ENCODE measurements around the gene FRYL. TPM values are rescaled to one million over a fixed set of nuclear protein-coding genes. Genes with fewer than 3 reads are reported as not detected.

Gene FRYL
- polyA plus RNA-seq, 3 donors: 10.8 to 15.8 (median 14.4) TPM

DNA sequence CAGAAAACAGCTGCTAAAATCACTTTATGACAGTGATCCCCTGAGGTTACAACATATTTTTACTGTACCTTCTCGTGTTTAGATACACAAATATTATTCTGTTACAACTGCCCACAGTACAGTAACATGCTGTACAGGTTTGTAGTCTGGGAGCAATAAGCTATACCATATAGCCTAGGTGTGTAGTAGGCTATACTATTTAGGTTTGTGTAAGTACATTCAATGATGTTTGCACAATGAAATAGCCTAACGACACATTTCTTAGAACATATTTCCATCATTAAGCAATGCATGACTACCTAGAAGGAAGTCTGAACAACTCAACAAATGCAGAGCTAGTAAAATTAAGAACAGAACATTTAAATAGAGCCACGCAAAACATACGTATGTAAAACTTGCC is 177.3 kb downstream of the FRYL start:
- H3K4me3 ChIP-seq (replicated peaks in 1 of 3; ENCODE audit: low read depth in 2 of 3, low read length in 3 of 3): no peak overlapping the region
- no peak overlapping the region for H3K9ac ChIP-seq (ENCODE audit: insufficient read depth, low read length, poor library complexity, severe bottlenecking)
- TF ChIP-seq, protein P1, sequence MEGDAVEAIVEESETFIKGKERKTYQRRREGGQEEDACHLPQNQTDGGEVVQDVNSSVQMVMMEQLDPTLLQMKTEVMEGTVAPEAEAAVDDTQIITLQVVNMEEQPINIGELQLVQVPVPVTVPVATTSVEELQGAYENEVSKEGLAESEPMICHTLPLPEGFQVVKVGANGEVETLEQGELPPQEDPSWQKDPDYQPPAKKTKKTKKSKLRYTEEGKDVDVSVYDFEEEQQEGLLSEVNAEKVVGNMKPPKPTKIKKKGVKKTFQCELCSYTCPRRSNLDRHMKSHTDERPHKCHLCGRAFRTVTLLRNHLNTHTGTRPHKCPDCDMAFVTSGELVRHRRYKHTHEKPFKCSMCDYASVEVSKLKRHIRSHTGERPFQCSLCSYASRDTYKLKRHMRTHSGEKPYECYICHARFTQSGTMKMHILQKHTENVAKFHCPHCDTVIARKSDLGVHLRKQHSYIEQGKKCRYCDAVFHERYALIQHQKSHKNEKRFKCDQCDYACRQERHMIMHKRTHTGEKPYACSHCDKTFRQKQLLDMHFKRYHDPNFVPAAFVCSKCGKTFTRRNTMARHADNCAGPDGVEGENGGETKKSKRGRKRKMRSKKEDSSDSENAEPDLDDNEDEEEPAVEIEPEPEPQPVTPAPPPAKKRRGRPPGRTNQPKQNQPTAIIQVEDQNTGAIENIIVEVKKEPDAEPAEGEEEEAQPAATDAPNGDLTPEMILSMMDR (IDR thresholded peaks at IDR 0.05): no peak
- no peaks in the 10 kb centered on the region for H3K79me2 ChIP-seq (ENCODE audit: insufficient read depth, low read length)
- Mint-ChIP-seq H3K4me1 (no peaks in the 10 kb centered on the region), H3K27me3 (ENCODE audit: low read depth in 3 of 3) (no peaks in the 10 kb centered on the region), H3K9me3 (no peaks in the 10 kb centered on the region), H3K36me3 (peaks cover 54 to 65% of the 10 kb centered on the region in 2 donors), H3K27ac (no peak overlapping the region), H3K4me3 (no peak overlapping the region)
- peaks cover 49 to 88% of the 10 kb centered on the region in 2 donors for H3K36me3 ChIP-seq (replicated peaks in 1 of 2; ENCODE audit: control insufficient read depth in 1 of 2, insufficient read depth in 2 of 2, low read length in 2 of 2)
- no peak overlapping the region for H2AFZ ChIP-seq (ENCODE audit: insufficient read depth, low read depth, low read length, poor library complexity, severe bottlenecking)
- DNase-seq: no peak
- no peaks in the 10 kb centered on the region for H3K4me1 ChIP-seq (ENCODE audit: control insufficient read depth in 1 of 2, insufficient read depth in 2 of 2, low read length in 2 of 2)
- H4K20me1 ChIP-seq (ENCODE audit: insufficient read depth, low read length): no peaks in the 10 kb centered on the region
- no peak overlapping the region for H3K27ac ChIP-seq (ENCODE audit: low read depth in 1 of 2, low read length in 2 of 2)
- no peaks in the 10 kb centered on the region for H3K9me3 ChIP-seq (replicated peaks in 1 of 2; ENCODE audit: control insufficient read depth in 1 of 2, insufficient read depth in 1 of 2, low read length in 2 of 2)
- WGBS (ENCODE audit: insufficient coverage): no CpG with 5 or more reads among the region's 4 CpGs
- intact Hi-C loops (cut with micrococcal nuclease): no loop called here
- H3K27me3 ChIP-seq (ENCODE audit: control insufficient read depth in 2 of 2, insufficient read depth in 2 of 2, low read length in 2 of 2): no peaks in the 10 kb centered on the region
- H3K4me2 ChIP-seq (replicated peaks; ENCODE audit: extremely low read depth, low read length, poor library complexity, severe bottlenecking): no peak overlapping the region

DNA sequence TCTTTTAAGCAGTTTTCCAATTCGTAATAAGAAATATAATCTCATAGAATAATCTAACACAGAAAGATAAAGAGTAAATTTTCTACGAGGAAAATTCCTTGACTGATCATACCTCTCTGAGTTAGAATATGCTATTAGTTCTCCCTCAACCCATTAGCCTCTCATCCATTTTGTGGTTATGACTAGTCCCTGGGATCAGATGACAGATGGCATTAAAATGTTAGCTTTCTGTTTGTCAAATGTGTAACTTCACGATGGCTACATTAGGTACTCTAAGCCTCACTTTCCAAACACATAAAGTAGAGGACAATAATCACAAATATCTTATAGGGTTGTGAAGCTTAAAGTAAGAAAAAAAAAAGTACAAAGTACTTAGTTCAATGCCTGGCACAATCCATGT is 177.9 kb downstream of the FRYL start:
- WGBS (ENCODE audit: insufficient coverage): no CpG with 5 or more reads among the region's 3 CpGs
- intact Hi-C loops (cut with micrococcal nuclease): no loop called here

More for the DNA sequence above, 177.9 kb downstream of the FRYL start:
- Histone ChIP-seq H3K36me3 (replicated peaks in 1 of 2; ENCODE audit: control insufficient read depth in 1 of 2, insufficient read depth in 2 of 2, low read length in 2 of 2) (peaks cover 49 to 86% of the 10 kb centered on the region in 2 donors), H3K79me2 (ENCODE audit: insufficient read depth, low read length) (no peaks in the 10 kb centered on the region), H2AFZ (ENCODE audit: insufficient read depth, low read depth, low read length, poor library complexity, severe bottlenecking) (no peak overlapping the region), H3K9me3 (replicated peaks in 1 of 2; ENCODE audit: control insufficient read depth in 1 of 2, insufficient read depth in 1 of 2, low read length in 2 of 2) (no peaks in the 10 kb centered on the region), H3K4me1 (ENCODE audit: control insufficient read depth in 1 of 2, insufficient read depth in 2 of 2, low read length in 2 of 2) (no peaks in the 10 kb centered on the region), H3K27ac (ENCODE audit: low read depth in 1 of 2, low read length in 2 of 2) (no peak overlapping the region), H3K27me3 (ENCODE audit: control insufficient read depth in 2 of 2, insufficient read depth in 2 of 2, low read length in 2 of 2) (no peaks in the 10 kb centered on the region), H4K20me1 (ENCODE audit: insufficient read depth, low read length) (no peaks in the 10 kb centered on the region), H3K4me3 (replicated peaks in 1 of 3; ENCODE audit: low read depth in 2 of 3, low read length in 3 of 3) (no peak overlapping the region), H3K4me2 (replicated peaks; ENCODE audit: extremely low read depth, low read length, poor library complexity, severe bottlenecking) (no peak overlapping the region), H3K9ac (ENCODE audit: insufficient read depth, low read length, poor library complexity, severe bottlenecking) (no peak overlapping the region)
- Mint-ChIP-seq H3K9me3 (no peaks in the 10 kb centered on the region), H3K4me3 (no peak overlapping the region), H3K27me3 (ENCODE audit: low read depth in 3 of 3) (no peaks in the 10 kb centered on the region), H3K4me1 (no peaks in the 10 kb centered on the region), H3K27ac (no peak overlapping the region), H3K36me3 (peaks cover 54 to 62% of the 10 kb centered on the region in 2 donors)
- DNase-seq: no peak
- TF ChIP-seq, protein P1 (IDR thresholded peaks at IDR 0.05): no peak

Data from CD14-positive monocyte (primary cell).